Stimulated activated memory B cell treated with anti-CD40 and anti-IgM and Interleukin-4, amounts not matched to agents 10 μg/mL and 1 μg/mL and 100 μg/mL, for 72 hours (primary cell): ENCODE results near the gene WSCD2.

Experiments used
- ATAC-seq: fragments of 150-1000 bp; cut with Tn5 transposase; 2 replicates; pipeline ENCODE4 v1.10.0; 2021
- H3K27ac Mint-ChIP-seq: one replicate; pipeline ENCODE4 v1.8.0; 2022; ENCODE audit warnings: mild to moderate bottlenecking, mixed read lengths
- H3K27me3 Mint-ChIP-seq: one replicate; pipeline ENCODE4 v1.8.0; 2022; ENCODE audit warnings: mixed read lengths
- H3K36me3 Mint-ChIP-seq: one replicate; pipeline ENCODE4 v1.8.0; 2022; ENCODE audit warnings: mixed read lengths
- H3K4me1 Mint-ChIP-seq: one replicate; pipeline ENCODE4 v1.8.0; 2022; ENCODE audit warnings: mixed read lengths
- H3K4me3 Mint-ChIP-seq: one replicate; pipeline ENCODE4 v1.8.0; 2022; ENCODE audit warnings: mild to moderate bottlenecking, moderate library complexity, mixed read lengths
- H3K9me3 Mint-ChIP-seq: one replicate; pipeline ENCODE4 v1.8.0; 2022; ENCODE audit warnings: mixed read lengths

The WSCD2 gene

GRCh38 chr12:108101605-108102175 lies 27.4 kb upstream of the WSCD2 start:
- H3K4me3 Mint-ChIP-seq, result no peak overlapping the region

GRCh38 chr12:108102363-108102762 lies 26.7 kb upstream of the WSCD2 start:
- peak; percentile 62 for ATAC-seq
- Mint-ChIP-seq H3K9me3 (no peaks in the 10 kb centered on the region), H3K27ac (peak overlapping the region; percentile 40), H3K27me3 (peaks cover 11% of the 10 kb centered on the region), H3K4me1 (no peaks in the 10 kb centered on the region), H3K4me3 (no peak overlapping the region), H3K36me3 (no peaks in the 10 kb centered on the region)

More at GRCh38 chr12:108101605-108102175, 27.4 kb upstream of the WSCD2 start:
- H3K27me3 Mint-ChIP-seq, result peaks cover 14% of the 10 kb centered on the region
- H3K9me3 Mint-ChIP-seq, result no peaks in the 10 kb centered on the region
- H3K4me1 Mint-ChIP-seq, result no peaks in the 10 kb centered on the region
- H3K36me3 Mint-ChIP-seq, result no peaks in the 10 kb centered on the region
- ATAC-seq, result no peak
- H3K27ac Mint-ChIP-seq, result peak overlapping the region; percentile 40

GRCh38 chr12:108103087-108103486 lies 26.0 kb upstream of the WSCD2 start:
- H3K27ac Mint-ChIP-seq, result no peak overlapping the region

GRCh38 chr12:108103517-108103916 lies 25.6 kb upstream of the WSCD2 start:
- H3K9me3 Mint-ChIP-seq, result no peaks in the 10 kb centered on the region

More at GRCh38 chr12:108103087-108103486, 26.0 kb upstream of the WSCD2 start:
- no peak for ATAC-seq
- no peaks in the 10 kb centered on the region for H3K9me3 Mint-ChIP-seq
- H3K36me3 Mint-ChIP-seq, result no peaks in the 10 kb centered on the region
- peaks cover 4% of the 10 kb centered on the region for H3K27me3 Mint-ChIP-seq
- no peaks in the 10 kb centered on the region for H3K4me1 Mint-ChIP-seq
- no peak overlapping the region for H3K4me3 Mint-ChIP-seq

GRCh38 chr12:108104657-108105056 lies 24.4 kb upstream of the WSCD2 start:
- no peak overlapping the region for H3K27ac Mint-ChIP-seq
- no peaks in the 10 kb centered on the region for H3K27me3 Mint-ChIP-seq
- no peak overlapping the region for H3K4me3 Mint-ChIP-seq
- no peaks in the 10 kb centered on the region for H3K36me3 Mint-ChIP-seq
- no peaks in the 10 kb centered on the region for H3K9me3 Mint-ChIP-seq
- no peak for ATAC-seq
- peaks cover 4% of the 10 kb centered on the region for H3K4me1 Mint-ChIP-seq

More at GRCh38 chr12:108103517-108103916, 25.6 kb upstream of the WSCD2 start:
- no peaks in the 10 kb centered on the region for H3K27me3 Mint-ChIP-seq
- H3K4me1 Mint-ChIP-seq, result no peaks in the 10 kb centered on the region
- H3K27ac Mint-ChIP-seq, result no peak overlapping the region
- H3K4me3 Mint-ChIP-seq, result no peak overlapping the region
- no peaks in the 10 kb centered on the region for H3K36me3 Mint-ChIP-seq
- ATAC-seq, result no peak

- Mint-ChIP-seq H3K36me3 (no peaks in the 10 kb centered on the region), H3K4me3 (no peak overlapping the region), H3K27me3 (no peaks in the 10 kb centered on the region), H3K4me1 (peaks cover 6% of the 10 kb centered on the region), H3K9me3 (no peaks in the 10 kb centered on the region), H3K27ac (no peak overlapping the region)
- ATAC-seq, result no peak
These were observed 22.5 kb upstream of the WSCD2 start for GRCh38 chr12:108106599-108106998.

GRCh38 chr12:108107293-108107692 lies 21.8 kb upstream of the WSCD2 start:
- H3K27ac Mint-ChIP-seq, result no peak overlapping the region
- peaks cover 6% of the 10 kb centered on the region for H3K4me1 Mint-ChIP-seq
- H3K36me3 Mint-ChIP-seq, result no peaks in the 10 kb centered on the region

GRCh38 chr12:108109504-108109903 lies 19.6 kb upstream of the WSCD2 start:
- ATAC-seq, result no peak
- H3K4me1 Mint-ChIP-seq, result peaks cover 22% of the 10 kb centered on the region
- no peak overlapping the region for H3K27ac Mint-ChIP-seq
- H3K27me3 Mint-ChIP-seq, result no peaks in the 10 kb centered on the region
- no peaks in the 10 kb centered on the region for H3K9me3 Mint-ChIP-seq
- no peaks in the 10 kb centered on the region for H3K36me3 Mint-ChIP-seq
- H3K4me3 Mint-ChIP-seq, result no peak overlapping the region

More at GRCh38 chr12:108107293-108107692, 21.8 kb upstream of the WSCD2 start:
- Mint-ChIP-seq H3K9me3 (no peaks in the 10 kb centered on the region), H3K4me3 (no peak overlapping the region), H3K27me3 (no peaks in the 10 kb centered on the region)
- ATAC-seq, result no peak

- no peak overlapping the region for H3K27ac Mint-ChIP-seq
- peaks cover 2% of the 10 kb centered on the region for H3K9me3 Mint-ChIP-seq
- ATAC-seq, result no peak
- no peaks in the 10 kb centered on the region for H3K27me3 Mint-ChIP-seq
- H3K4me1 Mint-ChIP-seq, result peaks cover 27% of the 10 kb centered on the region
- H3K36me3 Mint-ChIP-seq, result no peaks in the 10 kb centered on the region
- H3K4me3 Mint-ChIP-seq, result no peak overlapping the region
These were observed 19.1 kb upstream of the WSCD2 start for GRCh38 chr12:108109954-108110353.

GRCh38 chr12:108110844-108111243 lies 18.2 kb upstream of the WSCD2 start:
- H3K9me3 Mint-ChIP-seq, result peaks cover 2% of the 10 kb centered on the region
- H3K36me3 Mint-ChIP-seq, result no peaks in the 10 kb centered on the region
- peaks cover 36% of the 10 kb centered on the region for H3K4me1 Mint-ChIP-seq
- H3K4me3 Mint-ChIP-seq, result no peak overlapping the region
- ATAC-seq, result no peak
- H3K27ac Mint-ChIP-seq, result peak overlapping the region; percentile 78
- no peaks in the 10 kb centered on the region for H3K27me3 Mint-ChIP-seq

- H3K4me1 Mint-ChIP-seq, result peaks cover 48% of the 10 kb centered on the region
- no peaks in the 10 kb centered on the region for H3K27me3 Mint-ChIP-seq
- ATAC-seq, result no peak
- peak overlapping the region; percentile 78 for H3K27ac Mint-ChIP-seq
- H3K36me3 Mint-ChIP-seq, result no peaks in the 10 kb centered on the region
- H3K4me3 Mint-ChIP-seq, result no peak overlapping the region
- peaks cover 2% of the 10 kb centered on the region for H3K9me3 Mint-ChIP-seq
These were observed 16.1 kb upstream of the WSCD2 start for GRCh38 chr12:108112832-108113556.

GRCh38 chr12:108115123-108116121 lies 13.7 kb upstream of the WSCD2 start:
- H3K4me1 Mint-ChIP-seq, result peaks cover 63% of the 10 kb centered on the region

GRCh38 chr12:108116254-108116653 lies 12.8 kb upstream of the WSCD2 start:
- Mint-ChIP-seq H3K4me3 (no peak overlapping the region), H3K27me3 (no peaks in the 10 kb centered on the region), H3K27ac (peak overlapping the region; percentile 78), H3K4me1 (peaks cover 67% of the 10 kb centered on the region), H3K9me3 (peaks cover 2% of the 10 kb centered on the region), H3K36me3 (no peaks in the 10 kb centered on the region)
- no peak for ATAC-seq

More at GRCh38 chr12:108115123-108116121, 13.7 kb upstream of the WSCD2 start:
- Mint-ChIP-seq H3K36me3 (no peaks in the 10 kb centered on the region), H3K27ac (peak overlapping the region; percentile 78), H3K9me3 (peaks cover 2% of the 10 kb centered on the region), H3K4me3 (peak overlapping the region; percentile 28), H3K27me3 (no peaks in the 10 kb centered on the region)
- peak; percentile 78 for ATAC-seq

- Mint-ChIP-seq H3K36me3 (no peaks in the 10 kb centered on the region), H3K27ac (peak overlapping the region; percentile 78), H3K27me3 (no peaks in the 10 kb centered on the region), H3K4me1 (peaks cover 67% of the 10 kb centered on the region), H3K9me3 (peaks cover 2% of the 10 kb centered on the region), H3K4me3 (no peak overlapping the region)
- no peak for ATAC-seq
These were observed 12.4 kb upstream of the WSCD2 start for GRCh38 chr12:108116699-108117098.
